ENCODE measurements around the gene TSPAN18. TPM values are rescaled to one million over a fixed set of nuclear protein-coding genes. Genes with fewer than 3 reads are reported as not detected.

The TSPAN18 gene
- total RNA-seq, 4 donors from 2014 or later, result 27.7 to 70.1 (median 50.2) TPM

DNA sequence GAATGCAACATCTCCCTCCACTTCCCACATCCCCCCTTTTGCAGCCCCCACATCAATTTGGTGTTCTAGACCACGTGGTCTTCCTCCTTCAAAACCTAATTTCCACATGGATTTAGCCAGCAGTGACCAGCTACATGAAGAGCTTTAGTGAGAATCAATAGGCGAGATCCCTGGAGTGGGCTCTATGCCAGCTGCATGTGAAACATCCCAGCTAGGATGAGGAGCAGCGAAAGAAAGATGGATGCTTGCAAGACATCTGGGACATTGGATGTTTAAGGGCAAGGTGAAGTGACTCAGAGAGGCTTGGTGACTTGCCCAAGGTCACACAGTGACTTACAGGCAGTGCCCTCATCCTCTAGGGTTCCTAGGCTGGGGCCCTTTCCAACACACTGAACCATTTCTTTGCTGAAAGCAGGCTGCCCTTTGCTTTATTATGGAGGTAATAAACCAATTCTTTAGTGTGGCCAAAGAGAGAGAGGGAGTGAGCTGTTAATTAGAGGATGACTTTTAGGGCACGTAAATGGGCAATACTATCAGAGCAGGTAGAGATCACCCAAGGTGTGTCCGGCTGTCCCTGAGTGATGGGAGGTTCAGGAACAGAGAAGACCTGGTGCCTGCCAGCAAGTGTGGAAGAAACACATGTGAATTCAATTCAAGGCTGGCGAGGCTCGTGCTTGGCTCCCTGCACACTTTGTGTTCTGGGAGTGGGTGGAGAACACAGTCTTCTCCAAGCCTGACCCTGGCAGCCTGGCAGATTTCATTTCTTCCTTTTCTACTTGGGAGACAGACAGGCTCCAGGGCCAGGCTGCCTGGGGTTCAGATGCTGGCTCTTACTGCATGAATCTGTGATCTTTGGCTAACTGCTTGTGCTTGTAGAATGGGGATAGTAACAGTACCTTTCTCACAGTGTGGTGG, 24.0 kb downstream of the TSPAN18 start:
- DNase-seq (ENCODE audit: extremely low spot score), result no peak
- peaks cover 62 to 100% (median 94%) of the 10 kb centered on the region in 4 donors for H3K4me1 ChIP-seq
- 56% methylated on average over 7 of the region's 7 CpGs for WGBS
- no peaks in the 10 kb centered on the region for H3K36me3 ChIP-seq
- no peaks in the 10 kb centered on the region for H3K27me3 ChIP-seq
- H3K27ac ChIP-seq (replicated peaks in 1 of 4), result peak overlapping the region; percentile 78 to 85 (median 84)
- TF ChIP-seq EP300 (IDR thresholded peaks at IDR 0.05), result no peak
- no peak for TF ChIP-seq POLR2A (IDR thresholded peaks at IDR 0.05; ENCODE audit: low read depth)
- TF ChIP-seq, protein P1, sequence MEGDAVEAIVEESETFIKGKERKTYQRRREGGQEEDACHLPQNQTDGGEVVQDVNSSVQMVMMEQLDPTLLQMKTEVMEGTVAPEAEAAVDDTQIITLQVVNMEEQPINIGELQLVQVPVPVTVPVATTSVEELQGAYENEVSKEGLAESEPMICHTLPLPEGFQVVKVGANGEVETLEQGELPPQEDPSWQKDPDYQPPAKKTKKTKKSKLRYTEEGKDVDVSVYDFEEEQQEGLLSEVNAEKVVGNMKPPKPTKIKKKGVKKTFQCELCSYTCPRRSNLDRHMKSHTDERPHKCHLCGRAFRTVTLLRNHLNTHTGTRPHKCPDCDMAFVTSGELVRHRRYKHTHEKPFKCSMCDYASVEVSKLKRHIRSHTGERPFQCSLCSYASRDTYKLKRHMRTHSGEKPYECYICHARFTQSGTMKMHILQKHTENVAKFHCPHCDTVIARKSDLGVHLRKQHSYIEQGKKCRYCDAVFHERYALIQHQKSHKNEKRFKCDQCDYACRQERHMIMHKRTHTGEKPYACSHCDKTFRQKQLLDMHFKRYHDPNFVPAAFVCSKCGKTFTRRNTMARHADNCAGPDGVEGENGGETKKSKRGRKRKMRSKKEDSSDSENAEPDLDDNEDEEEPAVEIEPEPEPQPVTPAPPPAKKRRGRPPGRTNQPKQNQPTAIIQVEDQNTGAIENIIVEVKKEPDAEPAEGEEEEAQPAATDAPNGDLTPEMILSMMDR (IDR thresholded peaks at IDR 0.05), result no peak
- TF ChIP-seq POLR2AphosphoS5 (IDR thresholded peaks at IDR 0.05), result peak; percentile 8 to 59
- no peak overlapping the region for H3K4me3 ChIP-seq
- H3K9me3 ChIP-seq, result no peaks in the 10 kb centered on the region
- intact Hi-C loops (cut with DNase I), result no loop called here

- Histone ChIP-seq H3K4me3 (no peak overlapping the region), H3K36me3 (no peaks in the 10 kb centered on the region), H3K27ac (replicated peaks in 1 of 4) (peak overlapping the region; percentile 78 to 85 (median 84)), H3K27me3 (no peaks in the 10 kb centered on the region), H3K4me1 (peaks cover 60 to 92% (median 89%) of the 10 kb centered on the region in 4 donors), H3K9me3 (no peaks in the 10 kb centered on the region)
- intact Hi-C loops (cut with DNase I), result no loop called here
- no peak for DNase-seq (ENCODE audit: extremely low spot score)
- 81% methylated on average over 2 of the region's 2 CpGs for WGBS
- TF ChIP-seq EP300 (IDR thresholded peaks at IDR 0.05) (no peak), POLR2A (IDR thresholded peaks at IDR 0.05; ENCODE audit: low read depth) (no peak), POLR2AphosphoS5 (IDR thresholded peaks at IDR 0.05) (no peak)
- TF ChIP-seq, protein P1 (IDR thresholded peaks at IDR 0.05), result no peak
Observed at GRCh38 chr11:44752300-44752699, 25.5 kb downstream of the TSPAN18 start.

DNA sequence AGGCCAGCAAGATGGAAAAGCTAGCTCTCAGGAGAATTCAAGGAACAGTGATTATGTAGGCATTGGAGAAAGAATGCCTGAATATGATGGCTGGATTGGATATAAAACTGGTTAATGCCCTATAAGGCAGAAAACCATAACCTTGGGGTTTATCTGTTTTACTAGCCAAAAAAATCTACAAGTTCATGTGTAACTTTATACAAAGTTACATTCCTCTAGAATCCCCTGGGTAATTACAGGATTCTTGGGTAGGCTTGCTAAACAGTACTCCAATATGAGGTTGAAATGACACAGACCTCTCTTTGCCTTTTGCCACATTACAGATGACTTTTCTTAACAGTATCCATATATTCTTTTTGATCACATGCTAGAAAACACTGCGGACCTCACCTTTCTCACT, 26.0 kb downstream of the TSPAN18 start:
- Histone ChIP-seq H3K9me3 (no peaks in the 10 kb centered on the region), H3K27me3 (no peaks in the 10 kb centered on the region), H3K27ac (replicated peaks in 1 of 4) (peak overlapping the region; percentile 78 to 85 (median 84)), H3K4me1 (peaks cover 58 to 88% (median 85%) of the 10 kb centered on the region in 4 donors), H3K36me3 (no peaks in the 10 kb centered on the region), H3K4me3 (no peak overlapping the region)
- intact Hi-C loops (cut with DNase I), result no loop called here
- WGBS, result 92% methylated on average over 1 of the region's 1 CpG
- TF ChIP-seq EP300 (IDR thresholded peaks at IDR 0.05) (no peak), POLR2AphosphoS5 (IDR thresholded peaks at IDR 0.05) (no peak), POLR2A (IDR thresholded peaks at IDR 0.05; ENCODE audit: low read depth) (no peak)
- TF ChIP-seq, protein P1 (IDR thresholded peaks at IDR 0.05), result no peak
- DNase-seq (ENCODE audit: extremely low spot score), result no peak

- H3K27me3 ChIP-seq, result no peaks in the 10 kb centered on the region
- no peaks in the 10 kb centered on the region for H3K36me3 ChIP-seq
- 76% methylated on average over 5 of the region's 8 CpGs for WGBS
- H3K4me1 ChIP-seq, result peaks cover 56 to 80% (median 74%) of the 10 kb centered on the region in 4 donors
- peak overlapping the region; percentile 78 to 85 (median 84) for H3K27ac ChIP-seq (replicated peaks in 1 of 4)
- H3K9me3 ChIP-seq, result peaks cover 0 to 8% (median 2%) of the 10 kb centered on the region in 4 donors
- no peak overlapping the region for H3K4me3 ChIP-seq
- TF ChIP-seq POLR2A (IDR thresholded peaks at IDR 0.05; ENCODE audit: low read depth) (no peak), POLR2AphosphoS5 (IDR thresholded peaks at IDR 0.05) (peak; percentile 69 to 71), EP300 (IDR thresholded peaks at IDR 0.05) (no peak)
- TF ChIP-seq, protein P1 (IDR thresholded peaks at IDR 0.05), result no peak
- no peak for DNase-seq (ENCODE audit: extremely low spot score)
- intact Hi-C loops (cut with DNase I), result no loop called here
Observed at GRCh38 chr11:44753961-44754645, 27.3 kb downstream of the TSPAN18 start.
